Fibroblast of mammary gland (primary cell): ENCODE data around the gene FOXB2.

ENCODE experiments used
- DNase-seq: peaks from one replicate; pipeline ENCODE4 v3.0.0-alpha.2; 2010; ENCODE audit warnings: low read depth
- H3K4me3 ChIP-seq: 2 replicates; pipeline ENCODE4 v1.5.1; 2011; ENCODE audit warnings: low read depth, mild to moderate bottlenecking, low read length, moderate library complexity; ENCODE audit not compliant: control insufficient read depth
- CTCF ChIP-seq: conservative IDR thresholded peaks from 2 replicates; pipeline ENCODE4 v1.5.1; 2011; ENCODE audit warnings: low read depth, low read length, inconsistent platforms; ENCODE audit not compliant: control insufficient read depth, insufficient read depth

FOXB2 gene

GRCh38 chr9:77015327-77016048, 4.0 kb upstream of the FOXB2 start:
- no peak overlapping the region for H3K4me3 ChIP-seq
- DNase-seq = no peak

GRCh38 chr9:77016121-77016525, 3.3 kb upstream of the FOXB2 start:
- H3K4me3 ChIP-seq = no peak overlapping the region
- no peak for TF ChIP-seq CTCF
- DNase-seq = no peak

More at GRCh38 chr9:77015327-77016048, 4.0 kb upstream of the FOXB2 start:
- TF ChIP-seq CTCF = no peak

GRCh38 chr9:77016526-77017504, 2.6 kb upstream of the FOXB2 start:
- TF ChIP-seq CTCF = no peak
- no peak for DNase-seq
- no peak overlapping the region for H3K4me3 ChIP-seq

GRCh38 chr9:77017505-77017894, 2.0 kb upstream of the FOXB2 start:
- no peak for DNase-seq
- no peak for TF ChIP-seq CTCF
- H3K4me3 ChIP-seq = no peak overlapping the region

- no peak for TF ChIP-seq CTCF
- no peak overlapping the region for H3K4me3 ChIP-seq
- no peak for DNase-seq
These were observed 1.1 kb upstream of the FOXB2 start for GRCh38 chr9:77018058-77018968.

GRCh38 chr9:77018969-77019235, 553 bp upstream of the FOXB2 start:
- TF ChIP-seq CTCF = no peak
- DNase-seq = no peak
- H3K4me3 ChIP-seq = no peak overlapping the region
